NK-92 treated with Interleukin-12 subunit alpha and Interleukin-12 subunit beta, amount 100 ng/mL, for 24 hours (cell line): ENCODE results near the gene TP73.

Experiments used
- DNase-seq: peaks from one replicate; lab custom pipeline; 2025; lab: John Stamatoyannopoulos, UW

The TP73 gene

GRCh38 chr1:3653286-3653618, 936 bp downstream of the TP73 start:
- no peak for DNase-seq

GRCh38 chr1:3654549-3655281, 2.4 kb downstream of the TP73 start:
- no peak for DNase-seq

DNA sequence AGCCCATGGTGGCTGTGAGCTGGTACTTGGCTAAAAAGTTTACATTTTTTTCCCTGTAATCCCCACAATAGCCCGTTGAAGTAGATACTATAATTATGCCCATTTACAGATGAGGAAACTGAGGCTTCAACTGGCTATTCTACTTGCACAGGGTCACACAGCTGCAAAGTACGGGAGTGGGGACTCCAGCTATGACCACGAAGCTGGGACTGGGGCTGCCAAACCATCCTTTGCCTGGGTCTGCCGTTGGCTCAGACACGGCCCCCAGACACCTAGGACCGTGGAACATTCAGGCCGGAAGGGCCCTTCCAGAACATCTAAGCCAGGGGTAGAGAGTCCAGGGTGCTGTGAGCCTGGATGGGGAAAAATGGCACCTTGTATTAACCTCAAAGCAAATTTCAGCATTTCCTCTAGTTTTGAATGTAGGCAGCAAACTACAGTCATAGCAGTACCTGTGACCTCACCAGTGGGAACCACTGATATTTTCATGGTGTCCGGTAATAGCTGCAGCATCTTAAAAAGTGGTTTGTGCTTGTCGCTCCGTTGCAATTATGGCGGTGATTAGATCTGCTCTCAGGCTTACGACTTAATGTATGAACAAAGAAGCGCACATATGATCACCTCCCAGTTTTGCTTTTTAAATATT, 4.3 kb downstream of the TP73 start:
- DNase-seq: no peak

- no peak for DNase-seq
Measured at GRCh38 chr1:3657096-3657475, 4.8 kb downstream of the TP73 start.

GRCh38 chr1:3657578-3658230, 5.4 kb downstream of the TP73 start:
- no peak for DNase-seq

DNA sequence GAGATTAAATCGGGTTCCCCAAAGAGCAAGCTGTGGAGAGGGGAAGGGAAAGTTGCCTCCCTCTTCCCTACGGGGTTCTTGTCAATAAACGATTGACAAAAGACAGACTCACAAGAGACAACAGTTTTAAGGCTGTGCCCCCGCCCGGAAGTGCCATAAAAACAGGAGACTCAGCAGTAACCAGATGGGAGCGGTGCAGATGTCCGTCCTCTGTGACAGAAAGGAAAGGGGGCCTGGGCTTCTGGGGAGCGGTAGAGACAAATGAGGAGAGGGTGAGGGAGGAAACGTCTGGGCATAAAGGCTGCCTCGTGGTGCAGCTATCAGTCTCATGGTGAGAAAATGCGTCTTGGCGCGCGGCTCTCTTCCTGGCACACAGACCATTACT, 5.9 kb downstream of the TP73 start:
- no peak for DNase-seq

GRCh38 chr1:3659093-3659492, 6.8 kb downstream of the TP73 start:
- no peak for DNase-seq

- no peak for DNase-seq
Measured at GRCh38 chr1:3660704-3661103, 8.4 kb downstream of the TP73 start.

GRCh38 chr1:3661631-3662030, 9.3 kb downstream of the TP73 start:
- no peak for DNase-seq

DNA sequence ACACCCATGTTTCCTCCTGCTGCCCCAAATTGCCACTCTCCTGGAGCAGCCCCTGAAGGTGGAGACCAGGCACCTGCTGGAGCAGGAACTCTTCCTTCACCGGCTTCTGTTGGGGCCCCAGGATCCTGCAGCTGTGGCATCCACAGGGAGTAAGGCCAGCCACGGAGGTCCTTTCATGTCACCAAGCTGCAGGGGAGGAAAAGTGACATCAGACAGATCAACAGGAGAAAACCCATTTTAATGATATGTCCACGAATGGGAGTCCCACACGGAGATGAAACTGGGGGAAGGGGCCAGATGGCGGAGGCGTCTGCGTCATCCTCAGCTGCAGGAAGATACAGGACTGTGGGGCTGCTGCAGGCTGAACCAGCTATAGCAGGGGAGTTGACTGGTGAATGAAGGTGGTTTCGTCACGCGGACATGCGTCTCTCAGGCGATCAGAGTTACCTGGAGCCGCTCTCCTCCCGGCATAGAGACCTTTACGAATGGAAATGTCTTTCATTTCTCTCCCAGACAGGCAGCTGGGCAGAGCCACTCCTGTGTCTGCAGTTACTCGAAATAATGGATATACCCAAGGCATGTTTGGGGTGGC, 9.9 kb downstream of the TP73 start:
- DNase-seq: no peak

GRCh38 chr1:3663999-3664699, 11.8 kb downstream of the TP73 start:
- DNase-seq: no peak

DNA sequence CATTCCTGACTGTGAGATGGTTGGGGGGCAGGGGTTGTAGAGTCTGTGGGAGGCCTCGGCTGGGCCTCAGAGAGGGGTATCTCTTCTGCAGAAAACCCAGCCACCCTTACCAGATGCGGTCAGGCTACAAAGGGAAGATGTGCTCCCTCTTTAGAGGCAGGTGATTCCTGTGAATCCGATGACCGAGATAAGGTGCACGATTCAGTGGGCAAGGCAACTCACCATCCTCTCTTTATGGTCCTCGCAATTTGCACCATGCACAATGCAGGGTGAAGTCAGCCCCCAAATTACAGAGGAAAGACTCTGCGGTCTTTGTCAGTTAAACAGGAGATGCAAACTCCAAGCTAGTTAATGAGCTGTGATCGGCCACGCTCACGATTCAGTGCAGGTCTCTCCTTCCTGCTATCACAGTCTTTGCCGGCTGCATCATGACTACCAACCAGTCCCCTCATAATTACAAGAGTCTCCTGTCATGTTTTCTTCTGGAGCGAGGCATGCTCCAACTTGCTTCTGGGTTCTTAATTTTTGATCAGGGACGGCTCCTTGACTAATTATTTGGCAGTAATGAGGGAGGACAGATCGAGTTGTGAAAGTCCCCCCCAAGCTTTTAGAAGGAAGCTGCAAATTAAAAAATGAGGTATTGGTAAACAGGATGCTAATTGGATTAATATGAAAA, 12.5 kb downstream of the TP73 start:
- DNase-seq: no peak

- DNase-seq: no peak
Measured at GRCh38 chr1:3668148-3668547, 15.8 kb downstream of the TP73 start.

DNA sequence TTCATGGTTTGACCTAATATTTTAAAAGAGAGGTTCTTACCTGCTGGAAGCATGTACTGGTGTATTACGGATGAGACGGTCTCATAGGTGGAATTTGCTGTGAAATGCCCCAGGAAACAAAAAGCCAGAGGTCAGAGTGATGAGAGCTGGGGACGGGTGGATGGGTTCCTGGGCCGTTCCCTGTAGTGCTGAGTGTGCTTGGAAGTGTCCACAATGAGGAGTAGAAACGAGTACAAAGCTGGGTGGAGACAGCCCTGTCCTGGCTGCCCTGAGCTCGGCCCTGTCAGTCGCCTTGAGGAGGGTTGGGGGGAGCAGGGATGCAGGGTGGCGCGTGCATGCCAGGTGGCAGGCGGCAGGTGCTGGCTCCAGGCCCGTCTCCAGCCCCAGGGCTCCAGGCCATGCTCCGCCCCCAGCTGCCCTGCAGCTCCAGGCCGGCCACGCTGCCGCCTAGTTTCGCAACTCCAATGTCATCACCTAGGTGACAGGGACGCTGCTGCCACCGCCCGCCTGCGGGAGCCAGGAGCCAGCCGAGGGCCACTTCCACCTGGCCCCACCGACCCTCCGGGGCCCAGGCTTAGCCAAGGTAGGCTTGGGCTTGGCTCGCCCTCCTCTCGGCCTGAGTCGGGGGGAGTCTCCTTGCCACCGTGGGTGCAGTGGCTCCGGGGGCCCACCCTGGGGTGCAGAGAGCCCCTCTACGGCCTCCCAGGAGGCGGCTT, 16.4 kb downstream of the TP73 start:
- no peak for DNase-seq

- no peak for DNase-seq
Measured at GRCh38 chr1:3669421-3669821, 17.1 kb downstream of the TP73 start.

DNA sequence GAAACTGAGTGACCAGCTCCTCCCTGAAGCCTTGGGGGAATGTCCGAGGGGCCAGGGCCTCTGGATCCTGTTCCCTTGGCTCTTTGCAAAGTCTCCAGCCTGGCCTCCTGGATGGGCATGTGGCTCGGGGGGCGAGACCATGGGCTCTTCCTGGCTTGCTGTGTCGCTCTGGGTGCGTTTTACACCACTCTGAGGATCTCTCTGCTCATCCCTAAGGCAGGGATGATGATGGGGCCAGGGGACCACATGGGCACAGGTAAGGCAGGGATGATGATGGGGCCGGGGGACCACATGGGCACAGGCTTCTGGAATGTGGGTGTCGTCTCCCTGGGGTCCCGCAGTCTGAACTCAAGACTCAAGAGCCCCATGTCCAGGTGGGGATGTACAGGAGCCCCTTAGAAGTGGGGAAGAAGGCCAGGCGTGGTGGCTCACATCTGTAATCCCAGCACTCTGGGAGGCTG, 17.7 kb downstream of the TP73 start:
- DNase-seq: no peak

DNA sequence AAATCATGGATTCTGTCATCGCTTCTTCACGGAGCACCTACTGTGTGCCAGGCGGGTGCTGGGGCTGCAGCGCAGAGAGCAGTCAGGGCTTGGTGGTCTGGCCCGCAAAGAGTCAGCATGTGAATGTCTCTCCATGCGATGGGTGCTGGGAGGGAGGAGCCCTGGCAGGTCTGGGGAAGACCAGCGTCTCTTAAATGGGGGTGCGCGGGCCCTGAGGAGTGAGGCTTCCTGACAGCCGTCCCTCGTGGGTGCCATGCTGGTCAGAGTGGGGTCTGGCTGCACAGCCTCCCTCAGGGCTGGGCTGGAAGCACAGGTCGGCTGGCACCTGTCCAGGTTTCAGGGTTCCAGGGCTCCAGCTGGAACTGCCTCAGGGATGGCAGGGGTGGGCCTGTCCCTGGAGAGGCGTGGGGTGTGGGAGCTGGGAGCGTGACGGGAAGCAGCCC, 18.5 kb downstream of the TP73 start:
- DNase-seq: no peak

- DNase-seq: no peak
Measured at GRCh38 chr1:3671371-3672180, 19.3 kb downstream of the TP73 start.

GRCh38 chr1:3672231-3672970, 20.1 kb downstream of the TP73 start:
- no peak for DNase-seq

DNA sequence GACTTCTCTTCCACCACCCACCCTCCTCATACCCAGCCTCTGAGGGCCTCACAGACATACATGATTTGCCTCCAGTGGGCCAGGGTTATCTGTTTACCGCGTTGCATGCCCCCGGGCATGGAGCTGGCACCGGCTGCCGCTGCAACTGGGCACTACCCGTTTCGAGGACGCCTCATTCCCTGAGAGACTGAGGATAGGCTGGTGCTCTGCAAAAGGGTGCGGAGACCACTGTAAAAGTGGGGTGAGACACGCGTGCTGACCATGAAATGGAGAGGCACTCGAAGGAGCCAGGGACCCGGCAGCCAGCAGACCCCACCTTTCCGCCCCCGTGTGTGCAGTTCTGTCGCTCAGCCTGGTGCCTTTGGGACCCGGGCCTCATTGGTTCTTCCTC, 20.6 kb downstream of the TP73 start:
- no peak for DNase-seq
